Cardiac muscle cell (in vitro differentiated cells and primary cell): Measurements from ENCODE around the gene C19orf47. TPM values are rescaled to one million over a fixed set of nuclear protein-coding genes. Genes with fewer than 3 reads are reported as not detected.
"Not testable (repeated sequence)": the region's sequence is repeated elsewhere in the genome, so short reads cannot be mapped to it uniquely, and the experiment has no call there.

Experiments
- DNase-seq, 2 donors: peaks; one replicate each; pipeline versions ENCODE4 v3.0.0 to v3.0.0-alpha.2; 2010 to 2017; ENCODE audit warnings: low read depth in 1 of 2, low spot score in 1 of 2
- H3K27ac ChIP-seq: fragments of 200-600 bp; sonication (generic); 2 replicates; pipeline ENCODE4 v1.5.1; 2016
- H3K27me3 ChIP-seq: fragments of 200-600 bp; sonication (generic); 2 replicates; pipeline ENCODE4 v1.6.0; 2016; ENCODE audit warnings: control low read depth
- H3K36me3 ChIP-seq: fragments of 200-600 bp; sonication (generic); 2 replicates; pipeline ENCODE4 v1.5.1; 2016; ENCODE audit warnings: control low read depth
- H3K4me1 ChIP-seq: fragments of 200-600 bp; sonication (generic); 2 replicates; pipeline ENCODE4 v1.8.1; 2017; ENCODE audit warnings: low read depth, mild to moderate bottlenecking, mixed run types
- H3K4me3 ChIP-seq: fragments of 200-600 bp; sonication (generic); 2 replicates; pipeline ENCODE4 v1.5.1; 2016; ENCODE audit warnings: mild to moderate bottlenecking
- H3K9me3 ChIP-seq: fragments of 200-600 bp; sonication (generic); 2 replicates; pipeline ENCODE4 v1.5.1; 2017; ENCODE audit warnings: low read depth, mild to moderate bottlenecking, control low read depth
- polyA plus RNA-seq: library from polyadenylated mRNA; unstranded; fragments of >200 nt; fragmentation: Nextera tagmentation; extraction: Ambion mirVana; gene quantifications from 2 replicates; pipeline ENCODE4 v1.2.1, GENCODE V29; 2016
- total RNA-seq: library from RNA; depleted of rRNA; stranded (reverse); fragments of >200 nt; gene quantifications from 2 replicates; pipeline ENCODE4 v1.2.3, GENCODE V29; 2016
- TF ChIP-seq, protein P1 (sequence below): IDR thresholded peaks from 2 replicates; pipeline ENCODE4 v1.5.1; 2012; ENCODE audit warnings: low read depth, mild to moderate bottlenecking, low read length

The C19orf47 gene
- total and polyA plus RNA-seq, 2 experiments from 2014 or later: 16.4 to 20.3 TPM

- no peak for DNase-seq
- Histone ChIP-seq H3K4me3 (no peak overlapping the region), H3K27ac (no peak overlapping the region), H3K36me3 (peaks cover 12% of the 10 kb centered on the region), H3K9me3 (no peaks in the 10 kb centered on the region), H3K4me1 (no peaks in the 10 kb centered on the region), H3K27me3 (no peaks in the 10 kb centered on the region)
- TF ChIP-seq, protein P1, sequence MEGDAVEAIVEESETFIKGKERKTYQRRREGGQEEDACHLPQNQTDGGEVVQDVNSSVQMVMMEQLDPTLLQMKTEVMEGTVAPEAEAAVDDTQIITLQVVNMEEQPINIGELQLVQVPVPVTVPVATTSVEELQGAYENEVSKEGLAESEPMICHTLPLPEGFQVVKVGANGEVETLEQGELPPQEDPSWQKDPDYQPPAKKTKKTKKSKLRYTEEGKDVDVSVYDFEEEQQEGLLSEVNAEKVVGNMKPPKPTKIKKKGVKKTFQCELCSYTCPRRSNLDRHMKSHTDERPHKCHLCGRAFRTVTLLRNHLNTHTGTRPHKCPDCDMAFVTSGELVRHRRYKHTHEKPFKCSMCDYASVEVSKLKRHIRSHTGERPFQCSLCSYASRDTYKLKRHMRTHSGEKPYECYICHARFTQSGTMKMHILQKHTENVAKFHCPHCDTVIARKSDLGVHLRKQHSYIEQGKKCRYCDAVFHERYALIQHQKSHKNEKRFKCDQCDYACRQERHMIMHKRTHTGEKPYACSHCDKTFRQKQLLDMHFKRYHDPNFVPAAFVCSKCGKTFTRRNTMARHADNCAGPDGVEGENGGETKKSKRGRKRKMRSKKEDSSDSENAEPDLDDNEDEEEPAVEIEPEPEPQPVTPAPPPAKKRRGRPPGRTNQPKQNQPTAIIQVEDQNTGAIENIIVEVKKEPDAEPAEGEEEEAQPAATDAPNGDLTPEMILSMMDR: no peak
Observed at GRCh38 chr19:40335101-40335500, 13.1 kb downstream of the C19orf47 start.

DNA sequence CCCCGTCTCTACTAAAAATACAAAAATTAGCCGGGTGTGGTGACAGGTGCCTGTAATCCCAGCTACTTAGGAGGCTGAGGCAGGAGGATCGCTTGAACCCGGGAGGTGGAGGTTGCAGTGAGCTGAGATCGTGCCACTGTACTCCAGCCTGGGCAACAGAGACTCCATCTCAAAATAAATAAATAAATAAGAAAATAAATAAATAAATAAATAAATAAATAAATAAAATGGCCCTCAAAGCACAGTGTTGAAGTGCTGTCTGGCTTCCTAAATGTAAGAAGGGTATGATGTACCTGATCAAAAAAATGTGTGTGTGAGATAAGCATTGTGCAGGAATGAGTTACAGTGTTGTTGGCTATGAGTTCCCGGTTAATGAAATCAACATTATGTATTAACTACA lies 15.1 kb downstream of the C19orf47 start:
- H3K4me3 ChIP-seq, H3K9me3 ChIP-seq, H3K4me1 ChIP-seq, H3K27ac ChIP-seq, H3K27me3 ChIP-seq, DNase-seq: not testable (repeated sequence)
- peaks cover 18% of the 10 kb centered on the region for H3K36me3 ChIP-seq

- H3K27ac ChIP-seq: no peak overlapping the region
- H3K36me3 ChIP-seq: peaks cover 21% of the 10 kb centered on the region
- H3K4me3 ChIP-seq: no peak overlapping the region
- no peaks in the 10 kb centered on the region for H3K27me3 ChIP-seq
- no peaks in the 10 kb centered on the region for H3K9me3 ChIP-seq
- no peak for DNase-seq
- TF ChIP-seq, protein P1: no peak
- no peaks in the 10 kb centered on the region for H3K4me1 ChIP-seq
Observed at GRCh38 chr19:40332669-40333068, 15.5 kb downstream of the C19orf47 start.

DNA sequence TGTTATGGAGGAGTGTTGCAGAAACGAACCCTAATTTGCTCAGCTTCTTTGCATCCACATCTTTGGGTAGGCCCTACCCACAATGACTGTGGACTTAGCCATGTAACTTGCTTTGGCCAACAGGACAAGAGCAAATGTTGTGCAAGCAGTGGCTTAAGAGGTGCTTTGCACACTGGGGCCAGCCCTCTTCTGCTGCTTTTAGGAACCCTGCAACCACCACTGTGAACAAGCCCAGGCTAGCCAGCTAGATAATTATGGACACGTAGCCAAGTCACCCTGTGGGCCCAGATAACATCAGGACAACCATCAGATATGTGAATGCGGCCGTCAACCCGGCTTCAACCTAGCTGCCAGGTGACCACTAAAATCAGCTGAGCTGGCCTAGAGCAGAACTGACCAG lies 17.1 kb downstream of the C19orf47 start:
- no peaks in the 10 kb centered on the region for H3K9me3 ChIP-seq
- TF ChIP-seq, protein P1: no peak
- H3K27ac ChIP-seq: no peak overlapping the region
- no peaks in the 10 kb centered on the region for H3K4me1 ChIP-seq
- H3K36me3 ChIP-seq: peaks cover 24% of the 10 kb centered on the region
- H3K4me3 ChIP-seq: no peak overlapping the region
- no peaks in the 10 kb centered on the region for H3K27me3 ChIP-seq
- no peak for DNase-seq

- no peak overlapping the region for H3K27ac ChIP-seq
- no peak overlapping the region for H3K4me3 ChIP-seq
- H3K9me3 ChIP-seq: no peaks in the 10 kb centered on the region
- no peaks in the 10 kb centered on the region for H3K4me1 ChIP-seq
- no peak for DNase-seq
- H3K27me3 ChIP-seq: no peaks in the 10 kb centered on the region
- TF ChIP-seq, protein P1: no peak
- peaks cover 42% of the 10 kb centered on the region for H3K36me3 ChIP-seq
Observed at GRCh38 chr19:40326201-40326600, 22.0 kb downstream of the C19orf47 start.

DNA sequence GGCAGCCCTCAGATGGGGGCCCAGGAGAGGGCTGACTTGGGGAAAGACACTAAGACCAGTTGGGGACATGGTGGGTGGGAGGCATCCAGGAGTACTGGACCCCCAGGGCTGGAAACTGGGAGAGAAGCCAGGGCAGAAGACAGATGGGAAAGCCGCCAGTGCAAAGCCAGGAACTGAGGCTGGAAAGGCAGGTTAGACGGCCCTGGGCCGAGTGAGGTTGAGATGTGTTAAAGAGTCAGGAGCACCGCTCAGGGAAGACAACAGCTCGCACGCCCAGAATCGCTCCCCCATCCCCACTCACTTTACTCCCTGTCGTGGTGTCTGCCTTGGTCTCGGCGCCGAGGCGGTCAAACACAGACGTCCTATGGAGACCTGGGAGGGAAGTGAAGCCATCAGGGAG lies 24.5 kb downstream of the C19orf47 start:
- H3K27ac ChIP-seq: no peak overlapping the region
- H3K4me1 ChIP-seq: no peaks in the 10 kb centered on the region
- TF ChIP-seq, protein P1: no peak
- no peak for DNase-seq
- H3K27me3 ChIP-seq: no peaks in the 10 kb centered on the region
- H3K4me3 ChIP-seq: no peak overlapping the region
- H3K9me3 ChIP-seq: no peaks in the 10 kb centered on the region
- peaks cover 38% of the 10 kb centered on the region for H3K36me3 ChIP-seq
